NOMO-1 treated with DMSO at 0.1 percent for 48 hours (cell line): ENCODE results near the gene SYCE1.
"Not testable (repeated sequence)": the region's sequence is repeated elsewhere in the genome, so short reads cannot be mapped to it uniquely, and the experiment has no call there.

ENCODE experiments used
- DNase-seq: peaks from one replicate; lab custom pipeline; 2025; ENCODE audit not compliant: unreplicated experiment; lab: John Stamatoyannopoulos, UW

Gene SYCE1

DNA sequence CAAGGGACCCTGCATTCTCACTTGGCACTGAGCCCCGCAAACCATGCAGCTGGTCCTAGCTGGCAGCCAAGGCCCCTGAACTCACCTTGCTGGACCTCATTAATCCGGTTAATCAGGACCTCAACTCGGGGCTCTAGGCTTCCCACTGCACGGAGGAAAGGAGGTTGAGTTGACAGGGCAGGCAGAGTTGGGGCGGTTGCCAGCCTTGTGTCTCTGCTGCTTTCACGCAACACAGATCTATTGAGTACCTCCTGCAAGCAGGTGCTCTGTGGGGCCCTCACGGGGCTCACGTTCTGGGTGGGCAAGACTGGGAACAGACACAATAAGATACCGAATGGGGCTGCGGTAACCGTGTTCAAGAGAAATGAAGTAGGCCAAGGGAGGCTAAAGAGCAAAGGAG lies 6.2 kb downstream of the SYCE1 start:
- no peak for DNase-seq

DNA sequence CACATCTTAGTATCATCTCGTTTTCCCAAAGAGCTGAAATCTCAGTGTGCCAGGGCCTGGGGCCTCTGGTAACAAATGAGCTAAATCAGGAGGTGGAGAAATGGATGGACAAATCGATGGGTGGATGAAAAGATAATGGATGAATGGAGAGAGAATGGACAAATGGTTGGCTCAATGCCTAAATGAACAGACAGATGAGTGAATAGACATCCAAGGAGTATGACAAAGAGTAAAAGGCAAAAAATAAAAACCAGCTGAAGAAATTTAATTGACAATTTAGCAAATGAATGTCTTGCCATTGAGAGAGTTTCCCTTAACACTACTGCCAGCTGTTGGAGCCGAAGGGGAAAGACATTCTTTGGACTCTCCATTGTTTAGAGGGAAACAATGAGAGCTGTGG lies 8.0 kb downstream of the SYCE1 start:
- no peak for DNase-seq

DNA sequence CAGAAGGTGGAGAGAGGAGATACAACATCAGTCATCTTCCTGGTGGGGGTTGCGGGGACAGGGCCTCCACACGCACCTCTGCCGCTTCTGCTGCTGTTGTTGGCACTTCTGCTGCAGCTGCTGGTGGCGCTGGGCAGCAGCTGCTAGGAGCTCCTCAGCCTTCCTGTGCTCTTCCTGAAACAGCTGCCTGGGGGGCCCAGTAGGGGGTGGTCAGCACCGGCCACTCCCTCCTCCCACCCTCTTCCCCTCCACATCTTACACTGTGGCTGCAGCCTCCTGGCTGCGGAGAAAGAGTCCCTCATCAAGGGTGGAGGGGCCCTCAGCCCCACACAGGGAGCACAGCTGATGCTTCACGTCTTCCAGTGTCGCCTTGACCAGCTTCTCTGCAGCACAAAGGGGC lies 9.9 kb downstream of the SYCE1 start:
- no peak for DNase-seq

DNA sequence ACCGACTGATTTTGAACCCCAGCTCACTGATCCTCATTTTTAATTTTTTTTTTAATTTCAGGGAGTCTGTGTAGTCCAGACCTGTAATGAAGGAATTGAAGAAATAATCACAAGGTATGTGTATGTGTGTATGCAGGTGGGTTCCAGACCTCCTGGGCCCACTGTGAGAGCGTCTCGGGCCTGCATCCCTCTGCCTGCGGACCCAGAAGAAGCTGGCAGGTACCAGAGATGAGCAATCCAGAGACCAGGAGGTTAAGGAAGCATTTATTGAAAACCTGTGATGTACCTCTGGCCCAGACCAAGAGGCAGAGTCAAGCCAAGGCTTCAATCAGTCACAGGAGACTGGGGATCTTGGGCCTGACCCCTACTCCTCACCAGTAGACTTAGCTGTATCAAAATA lies 10.8 kb downstream of the SYCE1 start:
- DNase-seq: no peak

DNA sequence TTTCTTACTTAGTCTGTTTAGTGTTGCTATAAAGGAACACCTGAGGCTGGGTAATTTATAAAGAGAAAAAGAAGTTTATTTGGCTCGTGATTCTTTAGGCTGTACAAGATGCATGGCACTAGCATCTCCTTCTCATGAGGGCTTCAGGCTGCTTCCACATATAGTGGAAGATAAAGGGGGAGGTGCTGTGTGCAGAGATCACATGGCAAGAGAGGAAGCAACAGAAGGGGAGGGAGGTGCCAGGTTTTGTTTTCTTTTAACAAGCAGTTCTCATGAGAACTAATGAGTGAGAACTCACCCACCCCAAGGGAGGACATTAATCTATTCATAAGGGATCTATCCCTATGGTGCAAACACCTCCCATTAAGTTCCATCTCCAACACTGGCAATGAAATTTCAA lies 20.9 kb downstream of the SYCE1 start:
- no peak for DNase-seq

DNA sequence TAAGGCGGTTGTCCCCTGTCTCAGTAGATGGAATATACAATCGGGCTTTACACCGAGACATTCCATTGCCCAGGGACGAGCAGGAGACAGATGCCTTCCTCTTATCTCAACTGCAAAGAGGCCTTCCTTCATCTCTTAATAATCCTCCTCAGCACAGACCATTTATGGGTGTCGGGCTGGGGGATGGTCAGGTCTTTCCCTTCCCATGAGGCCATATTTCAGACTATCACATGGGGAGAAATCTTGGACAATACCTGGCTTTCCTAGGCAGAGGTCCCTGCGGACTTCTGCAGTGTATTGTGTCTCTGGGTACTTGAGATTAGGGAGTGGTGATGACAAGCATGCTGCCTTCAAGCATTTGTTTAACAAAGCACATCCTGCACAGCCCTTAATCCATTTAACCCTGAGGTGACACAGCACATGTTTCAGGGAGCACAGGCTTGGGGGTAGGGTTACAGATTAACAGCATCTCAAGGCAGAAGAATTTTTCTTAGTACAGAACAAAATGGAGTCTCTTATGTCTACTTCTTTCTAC lies 23.9 kb downstream of the SYCE1 start:
- DNase-seq: not testable (repeated sequence)

DNA sequence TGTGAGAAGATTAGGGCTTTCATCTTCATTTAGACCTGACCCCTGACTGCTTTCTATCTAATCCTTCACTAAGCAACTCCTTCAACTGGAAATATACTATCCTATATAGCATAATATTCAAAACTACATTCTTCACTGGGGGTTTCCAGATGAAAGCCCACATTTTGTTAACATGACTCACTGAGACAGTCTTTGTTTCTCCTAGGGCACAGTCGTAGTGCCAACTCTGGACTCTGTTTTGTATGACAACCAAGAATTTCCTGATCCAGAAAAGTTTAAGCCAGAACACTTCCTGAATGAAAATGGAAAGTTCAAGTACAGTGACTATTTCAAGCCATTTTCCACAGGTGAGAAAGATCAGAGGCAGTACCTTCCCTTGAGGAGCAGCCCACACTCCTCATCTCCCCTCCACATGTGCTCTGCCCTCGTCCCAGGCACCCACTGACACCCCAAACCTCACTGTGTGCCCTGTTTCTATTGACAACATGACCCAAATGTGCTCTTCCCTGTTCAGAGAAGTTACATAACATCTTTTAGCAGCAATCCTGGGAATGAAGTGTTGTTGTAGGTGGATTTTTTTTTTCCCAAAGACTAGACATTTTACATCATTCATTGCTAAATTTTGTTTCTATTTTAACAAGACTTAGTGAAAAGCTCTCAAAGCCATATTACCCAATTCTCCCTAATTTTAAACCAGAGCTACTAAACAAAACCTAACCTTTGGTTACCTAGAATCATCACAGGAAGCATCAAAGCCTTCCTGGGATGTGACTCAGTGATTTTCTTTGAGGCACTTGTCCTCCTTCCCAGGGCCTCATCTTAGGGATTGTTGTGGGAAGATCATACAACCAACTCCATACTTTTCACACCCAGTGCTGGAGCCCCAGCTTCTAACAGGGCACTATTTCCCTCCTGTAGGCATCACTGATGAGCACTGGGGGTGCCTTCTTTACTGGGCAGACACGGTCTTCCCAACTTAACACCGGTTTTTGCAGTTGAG lies 27.5 kb downstream of the SYCE1 start:
- DNase-seq: no peak

DNA sequence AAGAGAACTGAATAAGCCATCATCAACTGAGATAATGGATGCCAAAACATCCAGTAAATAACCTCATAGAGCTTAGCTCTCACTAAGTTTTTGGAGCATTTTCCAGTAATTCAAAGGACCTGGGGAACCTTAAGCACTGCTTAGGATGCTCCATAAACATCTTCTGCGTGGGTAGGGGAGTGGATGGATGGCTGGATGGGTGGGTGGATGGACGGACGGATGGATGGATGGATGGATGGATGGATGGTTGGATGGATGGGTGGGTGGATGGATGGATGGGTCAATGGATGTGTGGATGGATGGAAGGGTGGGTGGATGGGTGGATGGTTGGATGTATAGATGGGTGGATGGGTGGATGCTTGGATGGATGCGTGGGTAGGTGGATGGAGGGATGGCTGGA lies 29.2 kb downstream of the SYCE1 start:
- DNase-seq: no peak

DNA sequence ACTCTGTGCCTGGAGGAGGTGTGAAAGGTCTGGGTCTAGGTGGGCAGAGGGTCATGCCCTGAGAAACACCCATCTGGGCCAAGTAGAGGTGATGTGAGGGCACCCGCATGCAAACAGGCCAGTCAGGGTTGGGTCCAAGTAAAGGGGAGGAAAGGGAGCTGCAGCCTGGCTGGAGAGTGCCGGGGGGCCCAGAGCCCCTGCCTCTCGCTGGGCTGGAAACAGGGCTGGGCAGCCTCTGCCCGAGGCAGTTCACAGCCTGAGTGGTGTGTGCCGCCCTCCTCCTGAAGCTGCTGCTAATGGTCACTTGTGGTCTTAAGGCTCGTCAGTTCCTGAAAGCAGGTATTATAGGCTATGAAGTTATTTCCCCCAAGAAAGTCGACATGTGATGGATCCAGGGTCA lies 31.0 kb downstream of the SYCE1 start:
- DNase-seq: no peak

DNA sequence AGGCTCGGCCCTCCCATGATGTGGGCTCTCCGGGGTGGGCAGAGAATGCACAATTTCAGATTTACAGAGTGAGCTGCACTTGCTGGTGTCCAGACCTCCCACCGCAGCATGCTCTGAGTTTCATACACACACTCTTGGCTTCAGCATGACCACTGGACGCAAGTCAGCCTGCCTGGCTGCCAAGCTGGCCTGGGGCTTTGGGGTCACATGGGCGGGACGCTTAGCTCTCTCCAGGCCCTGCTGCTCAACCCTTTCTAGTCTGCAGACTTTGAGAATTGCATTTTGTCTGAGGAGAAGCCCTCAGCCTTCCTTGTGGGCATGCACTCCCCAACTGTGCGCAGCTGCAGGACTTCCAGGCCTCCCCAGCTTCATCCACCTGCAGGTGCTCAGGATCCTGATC lies 32.5 kb downstream of the SYCE1 start:
- no peak for DNase-seq

DNA sequence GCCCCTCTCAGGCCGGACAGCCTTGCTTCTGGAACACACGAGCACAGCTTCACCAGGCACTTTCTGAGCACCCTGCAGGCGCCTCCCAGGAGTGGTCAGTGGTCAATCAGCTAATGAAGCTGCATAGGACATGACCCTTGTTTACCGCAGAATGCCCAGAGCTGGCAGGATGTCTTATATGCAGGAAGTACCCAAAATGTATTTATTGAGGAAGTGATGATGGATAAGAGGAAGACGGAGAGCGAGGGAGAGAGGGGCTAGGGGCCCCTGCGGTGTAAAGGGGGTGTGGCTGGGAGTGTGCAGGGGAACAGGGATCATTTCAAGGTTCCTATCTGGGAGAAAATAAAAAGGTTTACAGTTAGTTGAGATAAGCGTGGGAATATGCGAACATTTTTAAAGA lies 34.9 kb downstream of the SYCE1 start:
- peak; percentile 66 for DNase-seq

DNA sequence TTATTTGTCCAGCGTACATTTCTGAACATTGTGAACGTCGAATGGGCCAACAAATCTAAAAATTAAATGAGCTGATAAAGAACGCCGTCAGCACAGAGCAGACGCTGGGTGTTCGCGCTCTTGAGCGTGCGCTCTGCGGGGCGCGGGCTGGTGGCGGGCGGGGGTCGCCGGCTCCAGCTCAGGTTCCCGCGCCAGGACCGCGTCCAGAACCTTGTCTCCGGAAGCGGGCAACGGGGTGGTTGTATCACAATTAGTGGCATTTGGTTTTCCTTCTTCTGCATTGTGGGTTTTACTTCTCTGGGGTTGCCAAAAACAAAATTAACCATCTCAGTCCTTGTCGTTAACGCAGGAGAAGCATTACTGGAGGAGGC lies 35.8 kb downstream of the SYCE1 start:
- no peak for DNase-seq

DNA sequence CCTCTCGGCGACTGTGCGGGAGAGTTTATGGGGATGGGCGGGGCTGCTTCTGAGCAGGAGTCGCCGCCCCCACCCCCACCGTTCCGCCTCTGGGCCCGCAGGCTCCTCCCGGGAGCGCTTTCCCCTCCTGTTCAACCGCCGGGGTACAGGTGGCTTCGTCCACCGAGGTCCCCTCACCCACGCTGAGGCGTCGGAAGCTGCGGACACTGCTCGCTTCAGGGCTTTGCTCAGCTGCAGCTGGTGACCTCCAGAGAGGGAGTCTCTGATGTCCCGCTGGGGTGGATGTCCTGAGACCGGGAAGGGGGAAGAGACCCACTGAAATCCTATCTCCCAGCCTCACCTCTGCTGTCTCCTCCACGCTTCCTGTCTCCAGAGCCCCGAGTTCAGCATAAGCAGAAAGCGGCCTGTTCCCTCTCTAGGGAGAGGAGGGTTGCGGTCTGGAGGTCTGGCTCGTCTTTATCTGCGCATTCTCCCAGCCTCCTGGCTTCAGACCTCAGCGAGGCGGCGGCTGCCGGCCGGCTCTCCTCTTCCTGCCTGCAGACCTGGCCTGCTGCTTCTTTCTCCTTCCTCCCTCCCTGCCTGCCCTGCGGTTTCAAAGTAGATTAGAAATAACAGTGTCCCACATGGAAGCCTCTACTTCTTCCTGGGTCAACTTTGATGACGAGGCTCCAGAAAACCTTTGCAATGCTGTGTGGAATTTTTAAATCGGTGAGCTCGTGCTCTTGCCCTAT lies 36.4 kb downstream of the SYCE1 start:
- DNase-seq: peak; percentile 32

DNA sequence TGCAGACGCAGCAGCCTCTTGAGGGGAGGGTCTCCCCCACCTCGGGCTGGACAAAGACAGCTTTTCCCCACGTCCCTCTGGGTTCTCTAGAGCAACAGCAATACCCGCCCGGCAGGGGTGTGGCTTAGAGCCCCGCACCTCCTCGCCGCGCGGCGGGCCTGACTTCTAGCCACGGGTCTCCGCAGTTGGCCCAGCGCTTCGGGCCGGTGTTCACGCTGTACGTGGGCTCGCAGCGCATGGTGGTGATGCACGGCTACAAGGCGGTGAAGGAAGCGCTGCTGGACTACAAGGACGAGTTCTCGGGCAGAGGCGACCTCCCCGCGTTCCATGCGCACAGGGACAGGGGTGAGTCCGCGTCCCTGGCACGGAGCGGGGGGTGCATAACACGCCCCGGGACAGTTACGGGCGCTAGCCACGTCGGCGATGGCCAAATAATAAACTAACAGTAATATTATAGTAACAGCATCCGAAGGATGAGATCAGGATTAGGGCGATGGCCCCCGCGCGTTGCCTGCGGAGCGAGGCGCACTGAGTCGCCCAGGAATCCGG lies 37.0 kb downstream of the SYCE1 start:
- DNase-seq: no peak

DNA sequence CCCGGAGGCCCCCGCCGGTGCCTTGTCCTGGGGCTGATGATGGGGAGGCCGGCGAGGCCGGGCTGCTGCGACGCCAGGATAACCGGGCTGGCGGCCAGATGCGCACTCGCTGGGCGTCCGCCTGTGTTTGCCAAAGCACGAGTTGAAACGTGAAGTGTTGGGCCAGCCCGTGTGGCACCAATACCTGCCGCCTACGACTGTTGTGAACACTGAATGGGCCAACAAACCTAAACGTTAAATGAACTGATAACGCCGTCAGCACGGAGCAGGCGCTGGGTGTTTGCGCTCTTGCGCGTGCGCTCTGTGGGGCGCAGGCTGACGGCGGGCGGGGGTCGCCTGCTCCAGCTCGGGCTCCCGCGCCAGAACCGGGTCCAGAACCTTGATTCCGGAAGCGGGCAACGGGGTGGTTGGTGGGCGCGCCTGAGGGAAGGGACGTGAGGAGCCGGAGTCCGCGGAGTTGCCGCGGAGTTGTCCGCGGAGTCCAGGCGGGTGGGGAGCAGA lies 37.6 kb downstream of the SYCE1 start:
- no peak for DNase-seq

DNA sequence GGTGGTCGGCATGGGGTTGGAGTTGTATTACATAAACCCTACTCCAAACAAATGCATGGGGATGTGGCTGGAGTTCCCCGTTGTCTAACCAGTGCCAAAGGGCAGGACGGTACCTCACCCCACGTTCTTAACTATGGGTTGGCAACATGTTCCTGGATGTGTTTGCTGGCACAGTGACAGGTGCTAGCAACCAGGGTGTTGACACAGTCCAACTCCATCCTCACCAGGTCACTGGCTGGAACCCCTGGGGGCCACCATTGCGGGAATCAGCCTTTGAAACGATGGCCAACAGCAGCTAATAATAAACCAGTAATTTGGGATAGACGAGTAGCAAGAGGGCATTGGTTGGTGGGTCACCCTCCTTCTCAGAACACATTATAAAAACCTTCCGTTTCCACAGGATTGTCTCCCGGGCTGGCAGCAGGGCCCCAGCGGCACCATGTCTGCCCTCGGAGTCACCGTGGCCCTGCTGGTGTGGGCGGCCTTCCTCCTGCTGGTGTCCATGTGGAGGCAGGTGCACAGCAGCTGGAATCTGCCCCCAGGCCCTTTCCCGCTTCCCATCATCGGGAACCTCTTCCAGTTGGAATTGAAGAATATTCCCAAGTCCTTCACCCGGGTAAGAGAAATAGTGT lies 38.3 kb downstream of the SYCE1 start, which contains the start of gene CYP2E1:
TSS of gene CYP2E1 (plus strand) at position 407 of the 632 bp plus-strand sequence. CDS start at position 440, 33 bp downstream.
- no peak for DNase-seq

DNA sequence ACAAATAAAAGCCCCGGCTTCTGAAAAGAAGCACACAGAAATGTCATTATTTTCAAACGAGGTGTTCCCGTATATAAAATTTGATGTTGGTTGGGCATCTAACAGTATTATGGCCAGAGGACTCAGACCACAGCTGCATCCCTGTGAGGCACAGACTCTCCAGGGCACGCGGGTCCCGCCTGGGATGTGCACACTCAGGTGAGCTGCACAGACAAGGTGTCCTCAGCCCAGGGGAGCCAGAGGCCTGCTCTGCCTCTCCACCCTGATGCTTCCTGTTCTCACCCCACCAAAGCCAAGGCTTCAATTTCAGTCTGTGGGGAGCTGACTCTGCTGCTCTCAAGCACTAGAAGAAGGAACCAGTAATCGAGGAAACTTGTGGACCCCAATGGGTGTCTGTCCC lies 39.9 kb downstream of the SYCE1 start:
- no peak for DNase-seq

DNA sequence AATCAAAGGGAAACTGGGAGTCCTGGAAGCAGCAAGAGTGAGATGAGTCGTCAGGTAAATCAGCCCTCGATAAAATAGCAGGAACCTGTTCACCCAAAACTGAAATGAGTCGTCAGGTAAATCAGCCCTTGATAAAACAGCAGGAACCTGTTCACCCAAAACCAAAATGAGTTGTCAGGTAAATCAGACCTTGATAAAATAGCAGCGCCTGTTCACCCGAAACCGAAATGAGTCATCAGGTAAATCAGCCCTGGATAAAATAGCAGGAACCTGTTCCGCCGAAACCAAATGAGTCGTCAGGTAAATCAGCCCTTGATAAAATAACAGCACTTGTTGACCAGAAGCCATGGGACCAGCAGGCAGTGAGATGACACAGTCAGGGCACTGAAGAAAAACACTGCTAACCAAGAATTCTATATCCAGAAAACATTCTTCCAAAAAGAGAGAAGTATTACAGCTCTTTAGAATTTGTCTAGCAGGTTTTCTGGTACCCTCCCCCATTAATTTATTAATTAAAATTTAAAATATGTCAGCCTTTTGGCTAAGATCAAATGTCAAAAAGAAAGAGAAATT lies 41.7 kb downstream of the SYCE1 start:
- DNase-seq: no peak

DNA sequence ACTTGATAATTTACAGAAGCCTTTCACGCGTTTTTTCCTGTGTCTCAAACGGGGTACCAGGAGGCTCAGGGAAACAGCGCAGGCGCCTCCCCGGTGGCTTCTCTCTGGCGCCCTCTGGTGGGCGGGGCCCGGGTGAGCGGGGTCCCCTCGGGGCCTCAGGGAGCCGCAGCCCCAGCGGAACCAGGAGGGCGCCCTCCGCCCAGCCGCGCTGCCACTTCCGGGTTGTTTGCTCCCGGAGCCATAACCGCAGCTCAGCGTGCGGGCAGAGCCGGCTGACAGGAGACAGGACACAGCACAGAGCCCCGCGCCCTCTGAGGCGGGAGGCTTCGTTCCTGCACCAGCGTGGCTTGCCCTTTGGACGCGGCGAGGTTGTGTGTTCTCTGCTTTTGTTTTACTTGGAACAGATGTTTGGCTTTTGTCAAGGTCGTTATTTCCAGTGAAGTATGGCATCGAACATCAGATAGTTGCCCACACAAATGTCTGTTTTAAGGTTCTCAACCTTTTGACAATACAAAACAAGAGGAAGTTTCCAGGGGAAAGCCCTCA lies 45.1 kb downstream of the SYCE1 start:
- DNase-seq: peak; percentile 76

DNA sequence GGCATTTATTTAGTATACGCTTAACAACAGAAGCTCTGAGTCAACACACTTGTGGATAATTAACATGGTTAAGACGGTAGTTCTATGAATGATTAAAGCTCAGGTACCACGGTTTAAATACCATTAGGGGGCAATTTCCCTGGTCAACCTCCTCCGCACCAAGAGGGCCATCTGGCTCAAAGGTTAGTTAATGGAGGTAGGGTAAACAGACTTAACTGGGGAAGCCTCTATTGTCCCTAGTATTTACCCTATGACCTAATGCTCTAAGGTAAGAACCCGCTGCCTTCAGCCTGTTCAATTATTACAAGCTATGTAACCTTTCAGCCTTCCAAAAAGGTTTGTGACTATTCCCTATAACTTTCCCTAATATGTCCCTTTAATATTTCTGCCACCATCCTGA lies 46.9 kb downstream of the SYCE1 start:
- not testable (repeated sequence) for DNase-seq
